HepG2 (cell line): ENCODE data around the gene WDR19. TPM values are rescaled to one million over a fixed set of nuclear protein-coding genes. Genes with fewer than 3 reads are reported as not detected.

Experiments used
- BRD4 ChIP-seq: sonication (generic); formaldehyde crosslinking; IDR thresholded peaks from 2 replicates; pipeline ENCODE4 v1.4.0; 2020; ENCODE audit warnings: missing genetic modification reagents
- DBP ChIP-seq: sonication (generic); formaldehyde crosslinking; IDR thresholded peaks from 2 replicates; pipeline ENCODE4 v1.4.0; 2020; ENCODE audit warnings: missing genetic modification reagents; ENCODE audit errors: not compliant biosample characterization
- ETV5 ChIP-seq: IDR thresholded peaks from 2 replicates; pipeline ENCODE4 v1.6.1; 2018; ENCODE audit warnings: missing biosample characterization, missing genetic modification reagents, inconsistent platforms, borderline replicate concordance
- HHEX ChIP-seq: IDR thresholded peaks from 2 replicates; pipeline ENCODE4 v1.6.1; 2016; ENCODE audit warnings: control low read depth
- IKZF4 ChIP-seq: sonication (generic); formaldehyde crosslinking; IDR thresholded peaks from 2 replicates; pipeline ENCODE4 v1.5.1; 2020; ENCODE audit warnings: borderline replicate concordance, mild to moderate bottlenecking, low read depth, missing genetic modification reagents; ENCODE audit errors: not compliant biosample characterization
- PAXIP1 ChIP-seq: sonication (generic); formaldehyde crosslinking; conservative IDR thresholded peaks from 2 replicates; pipeline ENCODE4 v1.4.0; 2020; ENCODE audit warnings: mild to moderate bottlenecking, missing genetic modification reagents, moderate library complexity
- STAG1 ChIP-seq: sonication (generic); formaldehyde crosslinking; IDR thresholded peaks from 2 replicates; pipeline ENCODE4 v1.4.0; 2020; ENCODE audit warnings: missing genetic modification reagents
- TOPORS ChIP-seq: sonication (generic); formaldehyde crosslinking; IDR thresholded peaks from 2 replicates; pipeline ENCODE4 v1.8.0; 2023; ENCODE audit warnings: mild to moderate bottlenecking, missing genetic modification reagents
- YEATS4 ChIP-seq: sonication (generic); formaldehyde crosslinking; IDR thresholded peaks from 2 replicates; pipeline ENCODE4 v1.4.0; 2020; ENCODE audit warnings: missing genetic modification reagents, borderline replicate concordance
- ZNF280D ChIP-seq: sonication (generic); formaldehyde crosslinking; IDR thresholded peaks from 2 replicates; pipeline ENCODE4 v1.5.1; 2020; ENCODE audit warnings: mild to moderate bottlenecking, missing genetic modification reagents
- ZNF646 ChIP-seq: sonication (generic); formaldehyde crosslinking; IDR thresholded peaks from 2 replicates; pipeline ENCODE4 v1.9.0; 2021; ENCODE audit warnings: mild to moderate bottlenecking, missing genetic modification reagents
- polyA plus RNA-seq, 8 experiments: library from polyadenylated mRNA; depleted of rRNA in 3 of 8; stranded (reverse) in 7 of 8; unstranded in 1 of 8; fragments of >200 nt; fragmentation: Illumina TruSeq in 4 of 8; extraction: Trizol in 4 of 8; gene quantifications; 2 replicates each; pipeline versions ENCODE4 v1.2.1 to v1.2.3, GENCODE V29; 2011 to 2016; ENCODE audit warnings: low read depth in 4 of 8, missing spikeins in 1 of 8, mixed read lengths in 1 of 8; ENCODE audit not compliant: insufficient read depth in 1 of 8
- total RNA-seq, 5 experiments: library from RNA; depleted of rRNA; stranded (reverse); fragments of >200 nt; fragmentation: Illumina TruSeq; extraction: Trizol; gene quantifications; 2 replicates each; pipeline ENCODE4 v1.2.3, GENCODE V29; 2016; ENCODE audit warnings: low read depth in 1 of 5
- TF ChIP-seq, protein P1 (sequence below): IDR thresholded peaks from 2 replicates; pipeline ENCODE4 v1.6.1; 2016; ENCODE audit warnings: mild to moderate bottlenecking

Gene WDR19
- total and polyA plus RNA-seq, 2 of the 13 experiments (the other 11 are each of a cell fraction or from before 2014, with no cell fraction given), result 22.9 to 34.1 TPM

- no peak for TF ChIP-seq ZNF280D
- TF ChIP-seq DBP, result no peak
- peak; percentile 39; the same call in 1 of the 2 replicates for TF ChIP-seq ETV5 (CRISPR knock-in tag)
- no peak; the same call in 1 of the 2 replicates for TF ChIP-seq PAXIP1 (CRISPR knock-in tag)
- TF ChIP-seq TOPORS (CRISPR knock-in tag), result 0 out of 2 replicates have a peak, but pooled peaks have one; percentile 48
- no peak for TF ChIP-seq HHEX (CRISPR knock-in tag)
- peak; percentile 52 for TF ChIP-seq STAG1
- TF ChIP-seq IKZF4 (CRISPR knock-in tag), result no peak
- TF ChIP-seq ZNF646, result no peak
- TF ChIP-seq BRD4 (CRISPR knock-in tag), result no peak
- TF ChIP-seq YEATS4, result peak; percentile 25; the same call in 1 of the 2 replicates
- TF ChIP-seq, protein P1, sequence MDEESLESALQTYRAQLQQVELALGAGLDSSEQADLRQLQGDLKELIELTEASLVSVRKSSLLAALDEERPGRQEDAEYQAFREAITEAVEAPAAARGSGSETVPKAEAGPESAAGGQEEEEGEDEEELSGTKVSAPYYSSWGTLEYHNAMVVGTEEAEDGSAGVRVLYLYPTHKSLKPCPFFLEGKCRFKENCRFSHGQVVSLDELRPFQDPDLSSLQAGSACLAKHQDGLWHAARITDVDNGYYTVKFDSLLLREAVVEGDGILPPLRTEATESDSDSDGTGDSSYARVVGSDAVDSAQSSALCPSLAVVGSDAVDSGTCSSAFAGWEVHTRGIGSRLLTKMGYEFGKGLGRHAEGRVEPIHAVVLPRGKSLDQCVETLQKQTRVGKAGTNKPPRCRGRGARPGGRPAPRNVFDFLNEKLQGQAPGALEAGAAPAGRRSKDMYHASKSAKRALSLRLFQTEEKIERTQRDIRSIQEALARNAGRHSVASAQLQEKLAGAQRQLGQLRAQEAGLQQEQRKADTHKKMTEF (CRISPR knock-in tag), result peak; percentile 49; the same call in 1 of the 2 replicates
Measured at GRCh38 chr4:39181905-39182638, at the start of gene WDR19 (continued).
